ENCODE data around the gene KCNIP1.

DNA sequence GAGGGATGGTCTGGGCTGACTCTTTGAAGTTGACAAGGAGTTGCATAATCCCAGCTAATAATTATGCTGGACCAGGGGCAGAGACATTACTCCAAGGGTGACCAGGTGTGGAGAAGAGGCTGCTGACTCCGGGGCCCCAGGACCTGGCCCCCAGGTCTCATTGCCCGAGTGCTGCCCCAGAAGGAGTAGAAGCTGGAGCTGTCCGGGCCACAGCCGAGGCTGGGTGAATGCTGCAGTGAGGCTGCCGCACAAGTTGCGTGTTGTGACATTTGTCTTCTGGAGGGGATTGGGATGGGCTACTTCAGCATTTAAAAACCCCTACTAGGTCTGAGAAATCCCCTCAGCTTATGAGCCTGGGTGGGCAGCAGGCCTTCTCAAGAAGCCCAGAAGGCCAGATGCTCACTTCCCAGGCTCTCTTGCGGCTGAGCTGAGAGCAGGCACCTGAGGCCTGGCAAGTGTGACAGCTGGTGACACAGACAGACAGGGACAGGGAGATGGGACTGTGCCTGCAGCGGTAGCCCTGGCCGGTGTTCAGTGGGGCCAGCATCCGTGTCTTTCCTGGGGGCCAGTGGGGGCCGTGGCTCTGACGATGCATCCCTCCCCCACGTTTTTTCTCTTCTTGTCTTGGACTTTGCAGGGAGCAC lies 122.8 kb downstream of the KCNIP1 start:
- TF ChIP-seq TAF1 (IDR thresholded peaks at IDR 0.05; ENCODE audit: low read depth) (no peak), EGR1 (IDR thresholded peaks at IDR 0.05) (no peak), EP300 (IDR thresholded peaks at IDR 0.05; ENCODE audit: borderline replicate concordance) (no peak), FOXM1 (IDR thresholded peaks at IDR 0.05; ENCODE audit: borderline replicate concordance, low read depth) (no peak), TEAD4 (IDR thresholded peaks at IDR 0.05) (no peak), RAD21 (IDR thresholded peaks at IDR 0.05; ENCODE audit: low read depth) (no peak), YY1 (IDR thresholded peaks at IDR 0.05; ENCODE audit: low read depth) (no peak)
- TF ChIP-seq, protein P1, sequence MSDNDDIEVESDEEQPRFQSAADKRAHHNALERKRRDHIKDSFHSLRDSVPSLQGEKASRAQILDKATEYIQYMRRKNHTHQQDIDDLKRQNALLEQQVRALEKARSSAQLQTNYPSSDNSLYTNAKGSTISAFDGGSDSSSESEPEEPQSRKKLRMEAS (IDR thresholded peaks at IDR 0.05): no peak
- TF ChIP-seq, protein P2, sequence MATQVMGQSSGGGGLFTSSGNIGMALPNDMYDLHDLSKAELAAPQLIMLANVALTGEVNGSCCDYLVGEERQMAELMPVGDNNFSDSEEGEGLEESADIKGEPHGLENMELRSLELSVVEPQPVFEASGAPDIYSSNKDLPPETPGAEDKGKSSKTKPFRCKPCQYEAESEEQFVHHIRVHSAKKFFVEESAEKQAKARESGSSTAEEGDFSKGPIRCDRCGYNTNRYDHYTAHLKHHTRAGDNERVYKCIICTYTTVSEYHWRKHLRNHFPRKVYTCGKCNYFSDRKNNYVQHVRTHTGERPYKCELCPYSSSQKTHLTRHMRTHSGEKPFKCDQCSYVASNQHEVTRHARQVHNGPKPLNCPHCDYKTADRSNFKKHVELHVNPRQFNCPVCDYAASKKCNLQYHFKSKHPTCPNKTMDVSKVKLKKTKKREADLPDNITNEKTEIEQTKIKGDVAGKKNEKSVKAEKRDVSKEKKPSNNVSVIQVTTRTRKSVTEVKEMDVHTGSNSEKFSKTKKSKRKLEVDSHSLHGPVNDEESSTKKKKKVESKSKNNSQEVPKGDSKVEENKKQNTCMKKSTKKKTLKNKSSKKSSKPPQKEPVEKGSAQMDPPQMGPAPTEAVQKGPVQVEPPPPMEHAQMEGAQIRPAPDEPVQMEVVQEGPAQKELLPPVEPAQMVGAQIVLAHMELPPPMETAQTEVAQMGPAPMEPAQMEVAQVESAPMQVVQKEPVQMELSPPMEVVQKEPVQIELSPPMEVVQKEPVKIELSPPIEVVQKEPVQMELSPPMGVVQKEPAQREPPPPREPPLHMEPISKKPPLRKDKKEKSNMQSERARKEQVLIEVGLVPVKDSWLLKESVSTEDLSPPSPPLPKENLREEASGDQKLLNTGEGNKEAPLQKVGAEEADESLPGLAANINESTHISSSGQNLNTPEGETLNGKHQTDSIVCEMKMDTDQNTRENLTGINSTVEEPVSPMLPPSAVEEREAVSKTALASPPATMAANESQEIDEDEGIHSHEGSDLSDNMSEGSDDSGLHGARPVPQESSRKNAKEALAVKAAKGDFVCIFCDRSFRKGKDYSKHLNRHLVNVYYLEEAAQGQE (IDR thresholded peaks at IDR 0.05; ENCODE audit: low read depth): no peak
- TF ChIP-seq, protein P3, sequence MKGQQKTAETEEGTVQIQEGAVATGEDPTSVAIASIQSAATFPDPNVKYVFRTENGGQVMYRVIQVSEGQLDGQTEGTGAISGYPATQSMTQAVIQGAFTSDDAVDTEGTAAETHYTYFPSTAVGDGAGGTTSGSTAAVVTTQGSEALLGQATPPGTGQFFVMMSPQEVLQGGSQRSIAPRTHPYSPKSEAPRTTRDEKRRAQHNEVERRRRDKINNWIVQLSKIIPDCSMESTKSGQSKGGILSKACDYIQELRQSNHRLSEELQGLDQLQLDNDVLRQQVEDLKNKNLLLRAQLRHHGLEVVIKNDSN (IDR thresholded peaks at IDR 0.05): no peak

Measured in Ishikawa (cell line).